Right atrium auricular region (tissue), 2 donors: Measurements from ENCODE around the gene CDK7. TPM values are rescaled to one million over a fixed set of nuclear protein-coding genes. Genes with fewer than 3 reads are reported as not detected.

Experiments
- DNase-seq: peaks from one replicate; pipeline ENCODE4 v3.0.0-alpha.2; 2019; ENCODE audit warnings: low spot score
- H3K27ac ChIP-seq, 2 donors: fragments of 200-600 bp; sonication (generic); 1 replicate in 1 of 2; 2 replicates in 1 of 2; pipeline ENCODE4 v1.5.1; 2016 to 2019
- H3K27me3 ChIP-seq, 2 donors: fragments of 200-600 bp; sonication (generic); one replicate each; pipeline versions ENCODE4 v1.5.1 to v1.6.0; 2017 to 2019
- H3K36me3 ChIP-seq: fragments of 200-600 bp; sonication (generic); one replicate; pipeline ENCODE4 v1.5.1; 2016
- H3K4me1 ChIP-seq, 2 donors: fragments of 200-600 bp; sonication (generic); one replicate each; pipeline versions ENCODE4 v1.5.1 to v1.6.0; 2017 to 2019
- H3K4me3 ChIP-seq, 2 donors: fragments of 200-600 bp; sonication (generic); 1 replicate in 1 of 2; 2 replicates in 1 of 2; pipeline ENCODE4 v1.5.1; 2017 to 2019; ENCODE audit warnings: mild to moderate bottlenecking in 1 of 2, moderate library complexity in 1 of 2
- H3K9me3 ChIP-seq, 2 donors: fragments of 200-600 bp; sonication (generic); one replicate each; pipeline ENCODE4 v1.5.1; 2019
- CTCF ChIP-seq, 2 donors: fragments of 200-600 bp; sonication (generic); IDR thresholded peaks; one replicate each; pipeline ENCODE4 v1.5.1; 2019; ENCODE audit warnings: antibody characterized with exemption in 2 of 2
- total RNA-seq, 2 donors: library from RNA; depleted of rRNA; stranded (reverse); fragments of >200 nt; gene quantifications; one replicate each; pipeline ENCODE4 v1.1.0, GENCODE V29; 2016

Gene CDK7
- total RNA-seq = 10 to 100 TPM in 1 of 2 donors, 1 to 10 TPM in 1; 9.2 to 11.3 TPM

GRCh38 chr5:69234457-69235268 is at the start of gene CDK7:
CDK7 (plus strand) TSS chr5:69234886; CDS start chr5:69234976, 90 bp downstream.
- Histone ChIP-seq H3K27me3 (no peaks in the 10 kb centered on the region), H3K9me3 (no peaks in the 10 kb centered on the region), H3K27ac (peak within 1 kb of the TSS; percentile 69 to 81), H3K4me1 (peaks cover 0 to 17% of the 10 kb centered on the region in 2 donors), H3K4me3 (peak within 1 kb of the TSS; percentile 77 to 80), H3K36me3 (no peaks in the 10 kb centered on the region)
- no peak for TF ChIP-seq CTCF (IDR thresholded peaks at IDR 0.05)
- peak; percentile 95 for DNase-seq

GRCh38 chr5:69187342-69187741 is 47.3 kb upstream of the CDK7 start:
- Histone ChIP-seq H3K9me3 (no peaks in the 10 kb centered on the region), H3K4me3 (no peak overlapping the region), H3K27ac (no peak overlapping the region), H3K36me3 (no peaks in the 10 kb centered on the region), H3K27me3 (no peaks in the 10 kb centered on the region), H3K4me1 (peaks cover 0 to 13% of the 10 kb centered on the region in 2 donors)
- no peak for DNase-seq
- TF ChIP-seq CTCF (IDR thresholded peaks at IDR 0.05) = no peak

GRCh38 chr5:69188811-69189161 is 45.9 kb upstream of the CDK7 start:
- no peaks in the 10 kb centered on the region for H3K9me3 ChIP-seq
- no peaks in the 10 kb centered on the region for H3K36me3 ChIP-seq
- TF ChIP-seq CTCF (IDR thresholded peaks at IDR 0.05) = no peak
- no peaks in the 10 kb centered on the region for H3K27me3 ChIP-seq
- peak overlapping the region; percentile 62 to 75 for H3K4me3 ChIP-seq
- H3K27ac ChIP-seq = peak overlapping the region; percentile 64 to 76
- H3K4me1 ChIP-seq = peaks cover 0 to 13% of the 10 kb centered on the region in 2 donors
- no peak for DNase-seq

GRCh38 chr5:69189162-69190086 is 45.3 kb upstream of the CDK7 start, which contains the start of gene CENPH:
CENPH (plus strand) TSS chr5:69189583; CDS start chr5:69189635, 52 bp downstream.
- DNase-seq = peak; percentile 91
- H3K27me3 ChIP-seq = no peaks in the 10 kb centered on the region

GRCh38 chr5:69202497-69202896 is 32.2 kb upstream of the CDK7 start:
- H3K4me3 ChIP-seq = no peak overlapping the region
- no peak for DNase-seq
- TF ChIP-seq CTCF (IDR thresholded peaks at IDR 0.05) = no peak
- H3K27ac ChIP-seq = no peak overlapping the region
- H3K4me1 ChIP-seq = no peaks in the 10 kb centered on the region
- H3K9me3 ChIP-seq = no peaks in the 10 kb centered on the region
- no peaks in the 10 kb centered on the region for H3K36me3 ChIP-seq
- H3K27me3 ChIP-seq = no peaks in the 10 kb centered on the region

More at GRCh38 chr5:69189162-69190086, 45.3 kb upstream of the CDK7 start, which contains the start of gene CENPH:
- Histone ChIP-seq H3K36me3 (no peaks in the 10 kb centered on the region), H3K4me1 (peaks cover 0 to 13% of the 10 kb centered on the region in 2 donors), H3K9me3 (no peaks in the 10 kb centered on the region), H3K27ac (peak within 1 kb of the TSS; percentile 64 to 76), H3K4me3 (peak within 1 kb of the TSS; percentile 62 to 75)
- TF ChIP-seq CTCF (IDR thresholded peaks at IDR 0.05) = no peak
